Breast epithelium (tissue), 4 donors: Measurements from ENCODE around the gene PARL. TPM values are rescaled to one million over a fixed set of nuclear protein-coding genes. Genes with fewer than 3 reads are reported as not detected.

Experiments used
- DNase-seq, 2 donors: peaks; one replicate each; pipeline ENCODE4 v3.0.0-alpha.2; 2019; ENCODE audit warnings: low spot score in 2 of 2
- H3K27ac ChIP-seq, 2 donors: fragments of 200-600 bp; sonication (generic) in 1 of 2; one replicate each; pipeline ENCODE4 v1.5.1; 2016 to 2019; ENCODE audit warnings: mild to moderate bottlenecking in 1 of 2
- H3K27me3 ChIP-seq, 2 donors: fragments of 200-600 bp; sonication (generic) in 1 of 2; one replicate each; pipeline versions ENCODE4 v1.5.1 to v1.6.0; 2017 to 2019; ENCODE audit warnings: control low read depth in 1 of 2, mild to moderate bottlenecking in 1 of 2
- H3K36me3 ChIP-seq: fragments of 200-600 bp; one replicate; pipeline ENCODE4 v1.5.1; 2019
- H3K4me1 ChIP-seq, 2 donors: fragments of 200-600 bp; sonication (generic); one replicate each; pipeline ENCODE4 v1.5.1; 2016 to 2019; ENCODE audit warnings: control low read depth in 1 of 2
- H3K4me3 ChIP-seq, 3 donors: fragments of 200-600 bp; sonication (generic); 1 replicate in 2 of 3; 2 replicates in 1 of 3; pipeline ENCODE4 v1.5.1; 2016 to 2019; ENCODE audit warnings: mild to moderate bottlenecking in 3 of 3, moderate library complexity in 2 of 3
- H3K9me3 ChIP-seq, 2 donors: fragments of 200-600 bp; sonication (generic) in 1 of 2; one replicate each; pipeline ENCODE4 v1.5.1; 2016 to 2019; ENCODE audit warnings: control low read depth in 1 of 2
- CTCF ChIP-seq, 3 donors: fragments of 450-650 bp; IDR thresholded peaks; one replicate each; pipeline ENCODE4 v1.5.1; 2016 to 2017; ENCODE audit warnings: antibody characterized with exemption in 3 of 3, mild to moderate bottlenecking in 3 of 3, moderate library complexity in 3 of 3
- POLR2A ChIP-seq: fragments of 450-650 bp; IDR thresholded peaks from one replicate; pipeline ENCODE4 v1.6.1; 2016; ENCODE audit warnings: antibody characterized with exemption, mild to moderate bottlenecking, moderate library complexity
- POLR2AphosphoS5 ChIP-seq, 3 donors: sonication (generic); formaldehyde crosslinking; IDR thresholded peaks; one replicate each; pipeline ENCODE4 v1.6.1; 2017; ENCODE audit warnings: antibody characterized with exemption in 3 of 3
- intact Hi-C: fragments of 100-400 bp; cut with DNase I; formaldehyde crosslinking; loops from one replicate; pipeline ENCODE4 v1.15.1; 2023; ENCODE audit warnings: low total_unique reads
- total RNA-seq, 3 donors: library from RNA; depleted of rRNA; stranded (reverse); fragments of >200 nt; gene quantifications; one replicate each; pipeline ENCODE4 v1.1.0, GENCODE V29; 2016

The PARL gene
- total RNA-seq, 3 donors from 2014 or later: 48.0 to 53.6 (median 50.5) TPM

DNA sequence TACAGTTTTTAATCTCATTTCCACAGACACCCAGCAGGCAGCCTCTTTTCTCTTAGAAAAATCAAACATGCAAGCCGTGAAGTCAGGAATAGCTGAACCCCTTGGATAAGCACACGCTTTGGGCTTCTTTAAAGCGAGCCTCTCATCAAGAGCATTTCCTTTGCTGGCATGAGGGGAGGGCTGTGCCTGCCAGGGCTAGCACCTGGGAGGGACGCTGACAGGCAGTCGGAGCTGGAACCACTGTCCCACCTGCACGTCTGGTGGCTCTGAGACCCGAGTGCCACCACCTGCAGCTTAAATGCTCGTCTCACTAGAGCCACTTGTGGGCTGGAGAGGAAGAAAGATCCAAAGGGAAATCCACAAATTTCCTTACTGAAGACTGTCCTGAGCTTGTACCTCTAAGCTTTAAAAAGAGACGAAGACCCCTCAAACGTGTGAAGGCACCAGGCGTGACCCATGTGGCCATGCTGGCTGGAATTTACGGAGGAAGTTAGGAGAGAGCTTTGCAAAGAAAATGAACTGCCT is 68.7 kb downstream of the PARL start:
- H3K9me3 ChIP-seq: no peaks in the 10 kb centered on the region
- no peaks in the 10 kb centered on the region for H3K36me3 ChIP-seq
- intact Hi-C loops: no loop called here
- DNase-seq: no peak
- H3K4me3 ChIP-seq: no peak overlapping the region
- H3K27ac ChIP-seq: no peak overlapping the region
- H3K4me1 ChIP-seq: no peaks in the 10 kb centered on the region
- TF ChIP-seq POLR2A (no peak), CTCF (IDR thresholded peaks at IDR 0.05) (no peak), POLR2AphosphoS5 (IDR thresholded peaks at IDR 0.05) (no peak)
- H3K27me3 ChIP-seq: no peaks in the 10 kb centered on the region

DNA sequence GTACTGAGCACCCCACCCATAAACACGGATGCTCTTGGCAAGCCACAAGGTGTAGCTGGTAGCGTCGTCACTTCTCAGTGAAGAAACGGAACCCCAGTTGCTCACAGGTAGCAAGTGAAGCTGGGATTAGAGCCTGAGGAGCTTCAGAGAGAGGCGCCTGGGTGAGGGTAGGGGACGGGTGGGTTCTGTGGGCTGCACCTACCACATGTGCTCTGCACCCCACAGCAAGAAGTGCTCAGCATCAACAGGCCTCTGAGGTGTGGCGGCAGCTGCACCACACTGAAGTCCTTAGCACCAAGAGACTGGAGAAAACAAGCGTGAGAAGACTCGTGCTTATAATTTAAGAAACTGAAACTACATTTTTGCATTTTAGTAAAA is 69.1 kb downstream of the PARL start:
- H3K27me3 ChIP-seq: no peaks in the 10 kb centered on the region
- H3K4me3 ChIP-seq: no peak overlapping the region
- H3K4me1 ChIP-seq: no peaks in the 10 kb centered on the region
- no peak overlapping the region for H3K27ac ChIP-seq
- no peaks in the 10 kb centered on the region for H3K9me3 ChIP-seq
- intact Hi-C loops: no loop called here
- TF ChIP-seq POLR2AphosphoS5 (IDR thresholded peaks at IDR 0.05): no peak
- no peaks in the 10 kb centered on the region for H3K36me3 ChIP-seq
- no peak for DNase-seq

- TF ChIP-seq POLR2AphosphoS5 (IDR thresholded peaks at IDR 0.05) (no peak), POLR2A (no peak), CTCF (IDR thresholded peaks at IDR 0.05) (no peak)
- no peaks in the 10 kb centered on the region for H3K4me1 ChIP-seq
- no peak overlapping the region for H3K27ac ChIP-seq
- H3K36me3 ChIP-seq: peaks cover 7% of the 10 kb centered on the region
- no peaks in the 10 kb centered on the region for H3K27me3 ChIP-seq
- H3K4me3 ChIP-seq: no peak overlapping the region
- intact Hi-C loops: no loop called here
- DNase-seq: no peak
- no peaks in the 10 kb centered on the region for H3K9me3 ChIP-seq
These were observed 70.4 kb downstream of the PARL start for GRCh38 chr3:183814240-183814639.

DNA sequence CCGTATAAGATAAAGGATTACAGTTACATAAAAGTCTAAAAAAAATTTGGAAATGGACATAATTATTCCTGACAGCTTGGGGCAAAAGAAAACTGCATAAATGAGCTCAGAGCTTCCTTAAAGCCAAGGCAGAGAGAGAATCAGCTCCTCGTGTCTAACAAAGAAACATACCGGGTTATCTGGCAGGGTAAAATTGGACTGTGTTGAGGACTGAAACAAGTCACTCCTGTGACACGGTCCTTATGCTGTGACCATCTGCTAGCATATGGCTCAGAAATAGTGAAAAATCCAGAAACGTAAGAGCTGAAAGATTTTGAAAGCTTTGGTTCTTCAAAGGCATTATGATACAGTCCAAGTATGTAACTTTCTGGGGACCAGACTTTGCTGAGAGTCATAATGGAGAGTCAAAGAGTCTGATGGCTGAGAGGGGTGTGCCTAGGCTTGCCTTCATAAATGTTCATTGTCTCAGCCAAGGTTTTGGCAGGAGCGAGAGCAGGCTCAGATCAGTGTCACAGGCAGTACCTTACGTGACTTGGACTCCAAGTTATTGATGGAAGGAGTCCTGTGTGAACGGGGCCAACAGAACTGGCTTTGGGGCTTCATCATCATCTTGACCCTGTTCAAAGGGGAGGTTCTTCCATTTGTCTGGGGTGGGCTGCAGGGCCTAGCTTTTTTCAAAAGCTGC is 71.8 kb downstream of the PARL start:
- intact Hi-C loops: no loop called here
- Histone ChIP-seq H3K27ac (peak overlapping the region in 1 of 2 donors; percentile 15), H3K9me3 (no peaks in the 10 kb centered on the region), H3K27me3 (no peaks in the 10 kb centered on the region), H3K4me3 (no peak overlapping the region), H3K36me3 (peaks cover 7% of the 10 kb centered on the region), H3K4me1 (no peaks in the 10 kb centered on the region)
- DNase-seq: peak in 1 of 2 donors; percentile 54
- TF ChIP-seq CTCF (IDR thresholded peaks at IDR 0.05) (no peak), POLR2A (no peak), POLR2AphosphoS5 (IDR thresholded peaks at IDR 0.05) (no peak)

GRCh38 chr3:183811638-183812037 is 73.0 kb downstream of the PARL start:
- TF ChIP-seq CTCF (IDR thresholded peaks at IDR 0.05) (no peak), POLR2AphosphoS5 (IDR thresholded peaks at IDR 0.05) (no peak), POLR2A (no peak)
- Histone ChIP-seq H3K9me3 (no peaks in the 10 kb centered on the region), H3K27ac (no peak overlapping the region), H3K27me3 (no peaks in the 10 kb centered on the region), H3K4me1 (no peaks in the 10 kb centered on the region), H3K36me3 (peaks cover 7% of the 10 kb centered on the region), H3K4me3 (no peak overlapping the region)
- intact Hi-C loops: no loop called here
- no peak for DNase-seq
